ENCODE data around the gene WNT6. TPM values are rescaled to one million over a fixed set of nuclear protein-coding genes. Genes with fewer than 3 reads are reported as not detected.

The WNT6 gene
- total RNA-seq, 1 experiment from 2014 or later: not detected

DNA sequence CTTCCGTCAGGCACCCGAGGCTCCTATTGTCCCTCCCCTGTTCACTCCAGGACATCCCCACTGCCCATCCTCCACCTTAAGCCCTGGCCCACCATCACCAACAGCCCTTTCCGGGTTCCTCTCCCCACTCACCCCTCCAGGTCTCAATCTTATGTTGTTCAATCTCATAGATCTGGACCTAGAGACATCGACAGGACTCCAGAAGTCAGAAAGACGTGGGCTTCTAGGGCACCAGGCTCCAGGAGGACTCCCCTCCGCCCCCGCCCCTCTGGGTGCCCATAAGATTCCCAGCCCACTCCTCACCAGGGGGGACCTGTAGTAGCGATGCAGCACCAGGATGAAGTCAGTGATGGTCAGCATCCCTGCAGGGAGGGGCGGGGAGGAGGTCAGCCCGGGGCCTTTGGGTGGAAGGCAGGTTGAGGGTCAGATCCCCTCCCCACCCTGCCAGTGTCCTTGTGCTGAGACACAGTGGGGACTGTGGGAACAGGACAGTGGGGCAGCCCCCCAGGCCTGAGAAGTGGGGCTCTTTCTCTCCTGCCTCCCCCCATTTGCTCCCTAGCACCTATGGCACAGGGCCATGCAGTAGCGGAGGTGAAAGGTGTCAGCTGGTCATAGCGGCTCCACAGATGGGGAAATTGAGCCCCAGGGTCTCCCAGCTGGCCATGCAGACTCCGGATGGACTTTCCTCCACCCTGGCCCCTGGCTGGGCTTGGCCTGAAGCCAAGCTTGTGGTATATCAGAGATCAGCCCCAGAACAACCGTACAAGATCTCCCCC lies 31.7 kb upstream of the WNT6 start:
- Histone ChIP-seq H3K27me3 (ENCODE audit: low read length) (no peaks in the 10 kb centered on the region), H3K9me3 (ENCODE audit: low read length) (no peaks in the 10 kb centered on the region), H3K36me3 (ENCODE audit: low read depth, low read length) (no peaks in the 10 kb centered on the region), H3K4me3 (ENCODE audit: low read length) (no peak overlapping the region), H3K27ac (ENCODE audit: low read length) (no peak overlapping the region), H3K9ac (ENCODE audit: low read length) (no peak overlapping the region), H2AFZ (ENCODE audit: low read length) (no peak overlapping the region), H4K20me1 (ENCODE audit: low read length) (no peaks in the 10 kb centered on the region), H3K4me1 (ENCODE audit: insufficient read depth, low read length) (peaks cover 11% of the 10 kb centered on the region), H3K79me2 (ENCODE audit: low read length) (no peaks in the 10 kb centered on the region), H3F3A (ENCODE audit: low read length, unreplicated experiment) (no peaks in the 10 kb centered on the region), H3K9me2 (replicated peaks; ENCODE audit: low read length) (no peaks in the 10 kb centered on the region), H3K4me2 (ENCODE audit: low read length) (no peak overlapping the region)
- intact Hi-C loops (cut with micrococcal nuclease): no loop called here
- BruUV-seq (replicated peaks): no TSS peak
- TF ChIP-seq, protein P1, sequence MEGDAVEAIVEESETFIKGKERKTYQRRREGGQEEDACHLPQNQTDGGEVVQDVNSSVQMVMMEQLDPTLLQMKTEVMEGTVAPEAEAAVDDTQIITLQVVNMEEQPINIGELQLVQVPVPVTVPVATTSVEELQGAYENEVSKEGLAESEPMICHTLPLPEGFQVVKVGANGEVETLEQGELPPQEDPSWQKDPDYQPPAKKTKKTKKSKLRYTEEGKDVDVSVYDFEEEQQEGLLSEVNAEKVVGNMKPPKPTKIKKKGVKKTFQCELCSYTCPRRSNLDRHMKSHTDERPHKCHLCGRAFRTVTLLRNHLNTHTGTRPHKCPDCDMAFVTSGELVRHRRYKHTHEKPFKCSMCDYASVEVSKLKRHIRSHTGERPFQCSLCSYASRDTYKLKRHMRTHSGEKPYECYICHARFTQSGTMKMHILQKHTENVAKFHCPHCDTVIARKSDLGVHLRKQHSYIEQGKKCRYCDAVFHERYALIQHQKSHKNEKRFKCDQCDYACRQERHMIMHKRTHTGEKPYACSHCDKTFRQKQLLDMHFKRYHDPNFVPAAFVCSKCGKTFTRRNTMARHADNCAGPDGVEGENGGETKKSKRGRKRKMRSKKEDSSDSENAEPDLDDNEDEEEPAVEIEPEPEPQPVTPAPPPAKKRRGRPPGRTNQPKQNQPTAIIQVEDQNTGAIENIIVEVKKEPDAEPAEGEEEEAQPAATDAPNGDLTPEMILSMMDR (conservative IDR thresholded peaks at IDR 0.05; ENCODE audit: low read depth, low read length): no peak
- TF ChIP-seq EZH2 (IDR thresholded peaks at IDR 0.05; ENCODE audit: low read length, unreplicated experiment) (no peak), EZH2phosphoT487 (IDR thresholded peaks at IDR 0.05; ENCODE audit: borderline replicate concordance, low read length) (no peak)
- ChIA-PET CTCF (no interaction called here), POLR2A (ENCODE audit: unreplicated experiment) (no interaction called here)
- ATAC-seq (no peak), DNase-seq (no peak)

DNA sequence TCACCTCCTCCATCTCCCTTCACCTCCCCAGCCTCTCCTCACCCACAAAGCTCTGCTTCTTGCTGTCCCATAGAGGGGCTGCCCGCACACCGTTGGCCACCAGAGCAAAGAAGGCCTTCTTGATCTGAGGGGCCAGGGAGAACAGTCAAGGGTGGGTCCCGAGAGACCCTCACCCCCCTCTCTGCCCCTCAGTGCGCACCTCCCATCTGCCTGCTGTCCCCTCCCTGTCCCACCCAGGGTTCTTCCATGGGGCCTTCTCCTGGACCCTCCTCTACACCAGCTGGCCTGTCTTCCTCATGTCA lies 31.2 kb upstream of the WNT6 start:
- BruUV-seq (replicated peaks): no TSS peak
- Histone ChIP-seq H3K27ac (ENCODE audit: low read length) (no peak overlapping the region), H3K9me3 (ENCODE audit: low read length) (no peaks in the 10 kb centered on the region), H3K9me2 (replicated peaks; ENCODE audit: low read length) (no peaks in the 10 kb centered on the region), H3F3A (ENCODE audit: low read length, unreplicated experiment) (no peaks in the 10 kb centered on the region), H3K36me3 (ENCODE audit: low read depth, low read length) (no peaks in the 10 kb centered on the region), H3K27me3 (ENCODE audit: low read length) (no peaks in the 10 kb centered on the region), H2AFZ (ENCODE audit: low read length) (no peak overlapping the region), H3K4me2 (ENCODE audit: low read length) (no peak overlapping the region), H3K4me3 (ENCODE audit: low read length) (no peak overlapping the region), H3K79me2 (ENCODE audit: low read length) (no peaks in the 10 kb centered on the region), H4K20me1 (ENCODE audit: low read length) (no peaks in the 10 kb centered on the region), H3K4me1 (ENCODE audit: insufficient read depth, low read length) (peaks cover 16% of the 10 kb centered on the region), H3K9ac (ENCODE audit: low read length) (no peak overlapping the region)
- ATAC-seq (no peak), DNase-seq (no peak)
- TF ChIP-seq, protein P1 (conservative IDR thresholded peaks at IDR 0.05; ENCODE audit: low read depth, low read length): no peak
- TF ChIP-seq EZH2 (IDR thresholded peaks at IDR 0.05; ENCODE audit: low read length, unreplicated experiment) (no peak), EZH2phosphoT487 (IDR thresholded peaks at IDR 0.05; ENCODE audit: borderline replicate concordance, low read length) (no peak)
- POLR2A ChIA-PET (ENCODE audit: unreplicated experiment): interaction anchor here (0.6 kb wide), 1 partner anchor 476 kb away, joined by 4 read pairs; no protein-coding TSS in a partner anchor
- intact Hi-C loops (cut with micrococcal nuclease): no loop called here
- CTCF ChIA-PET: no interaction called here

DNA sequence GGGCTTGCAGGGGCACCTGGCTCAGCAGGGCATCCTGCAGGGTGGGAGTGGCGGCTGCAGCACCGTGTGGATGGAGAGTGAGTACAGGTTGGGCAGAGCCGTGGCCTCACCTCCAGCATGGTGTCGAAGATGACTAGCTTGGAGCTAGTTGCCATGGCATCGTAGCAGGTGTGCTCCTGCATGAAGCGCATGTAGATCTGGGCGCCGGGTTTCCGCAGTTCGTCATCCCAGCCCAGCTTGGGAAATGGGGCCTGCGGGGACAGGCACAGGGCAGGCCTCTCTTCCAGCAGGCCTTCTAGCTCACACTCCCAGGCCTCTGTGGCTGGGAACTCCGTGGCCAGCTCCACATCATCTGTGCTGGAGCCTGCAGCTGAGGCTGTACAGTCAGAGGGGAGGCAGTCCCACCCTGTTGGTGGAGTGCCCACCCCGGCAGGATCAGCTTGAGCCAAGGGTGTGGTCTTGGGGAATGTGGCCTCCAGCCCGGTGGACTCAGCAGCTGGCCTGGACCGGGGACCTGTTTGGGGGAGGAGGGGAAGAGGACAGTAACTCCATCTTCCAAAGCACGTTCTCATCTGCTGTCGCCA lies 29.6 kb upstream of the WNT6 start:
- H3K4me1 ChIP-seq (ENCODE audit: insufficient read depth, low read length): peaks cover 26% of the 10 kb centered on the region
- no peak overlapping the region for H3K4me3 ChIP-seq (ENCODE audit: low read length)
- no peaks in the 10 kb centered on the region for H3K9me3 ChIP-seq (ENCODE audit: low read length)
- no peak overlapping the region for H3K27ac ChIP-seq (ENCODE audit: low read length)
- no peak for ATAC-seq
- CTCF ChIA-PET: no interaction called here
- no peaks in the 10 kb centered on the region for H3F3A ChIP-seq (ENCODE audit: low read length, unreplicated experiment)
- H4K20me1 ChIP-seq (ENCODE audit: low read length): no peaks in the 10 kb centered on the region
- no peak overlapping the region for H3K9ac ChIP-seq (ENCODE audit: low read length)
- intact Hi-C loops (cut with micrococcal nuclease): no loop called here
- TF ChIP-seq EZH2phosphoT487 (IDR thresholded peaks at IDR 0.05; ENCODE audit: borderline replicate concordance, low read length) (no peak), EZH2 (IDR thresholded peaks at IDR 0.05; ENCODE audit: low read length, unreplicated experiment) (no peak)
- TF ChIP-seq, protein P1 (conservative IDR thresholded peaks at IDR 0.05; ENCODE audit: low read depth, low read length): no peak
- DNase-seq: no peak
- no peak overlapping the region for H2AFZ ChIP-seq (ENCODE audit: low read length)
- H3K36me3 ChIP-seq (ENCODE audit: low read depth, low read length): no peaks in the 10 kb centered on the region
- no peaks in the 10 kb centered on the region for H3K9me2 ChIP-seq (replicated peaks; ENCODE audit: low read length)
- POLR2A ChIA-PET (ENCODE audit: unreplicated experiment): no interaction called here
- no peaks in the 10 kb centered on the region for H3K79me2 ChIP-seq (ENCODE audit: low read length)
- H3K27me3 ChIP-seq (ENCODE audit: low read length): no peaks in the 10 kb centered on the region
- no peak overlapping the region for H3K4me2 ChIP-seq (ENCODE audit: low read length)
- BruUV-seq (replicated peaks): no TSS peak

Data from PC-3 (cell line).